GM19395 (cell line): ENCODE measurements around the gene BRSK1.
A peak's percentile ranks its signal among the peaks of the same experiment; 100 is the strongest.

Source experiments
- ATAC-seq: cut with Tn5 transposase; IDR thresholded peaks from one replicate; pipeline ENCODE4 v1.9.1; 2021; ENCODE audit warnings: mild to moderate bottlenecking, moderate library complexity; ENCODE audit not compliant: unreplicated experiment

BRSK1 gene

GRCh38 chr19:55283548-55284377 lies at the start of gene BRSK1:
Gene BRSK1, plus strand, starts transcription at chr19:55283997. Its CDS starts 446 bp downstream, at chr19:55284443.
- no peak for ATAC-seq

GRCh38 chr19:55238030-55238429 lies 45.8 kb upstream of the BRSK1 start:
- ATAC-seq: no peak

GRCh38 chr19:55239004-55239403 lies 44.8 kb upstream of the BRSK1 start:
- no peak for ATAC-seq

GRCh38 chr19:55240713-55241020 lies 43.1 kb upstream of the BRSK1 start:
- ATAC-seq: no peak

- ATAC-seq: no peak
These were observed 42.5 kb upstream of the BRSK1 start for GRCh38 chr19:55241143-55241934.

GRCh38 chr19:55241935-55242464 lies 41.8 kb upstream of the BRSK1 start:
- no peak for ATAC-seq

- ATAC-seq: no peak
These were observed 41.3 kb upstream of the BRSK1 start for GRCh38 chr19:55242517-55242916.

GRCh38 chr19:55244004-55244680 lies 39.7 kb upstream of the BRSK1 start:
- no peak for ATAC-seq

- ATAC-seq: no peak
These were observed 38.4 kb upstream of the BRSK1 start for GRCh38 chr19:55245236-55245904.

GRCh38 chr19:55246462-55247451 lies 37.0 kb upstream of the BRSK1 start:
- no peak for ATAC-seq

- no peak for ATAC-seq
These were observed 36.1 kb upstream of the BRSK1 start for GRCh38 chr19:55247621-55248099.

- ATAC-seq: no peak
These were observed 35.6 kb upstream of the BRSK1 start for GRCh38 chr19:55248166-55248675.

GRCh38 chr19:55248704-55249103 lies 35.1 kb upstream of the BRSK1 start:
- no peak for ATAC-seq

GRCh38 chr19:55249841-55250240 lies 34.0 kb upstream of the BRSK1 start:
- ATAC-seq: no peak

GRCh38 chr19:55250262-55251036 lies 33.3 kb upstream of the BRSK1 start:
- ATAC-seq: no peak

- ATAC-seq: no peak
These were observed 32.3 kb upstream of the BRSK1 start for GRCh38 chr19:55251341-55252081.

- peak; percentile 5 for ATAC-seq
These were observed 30.8 kb upstream of the BRSK1 start for GRCh38 chr19:55252760-55253663.
